NCI-H510A (cell line): ENCODE measurements around the gene REX1BD.

Experiments
- DNase-seq: peaks from one replicate; lab custom pipeline; 2025; lab: John Stamatoyannopoulos, UW

REX1BD gene

DNA sequence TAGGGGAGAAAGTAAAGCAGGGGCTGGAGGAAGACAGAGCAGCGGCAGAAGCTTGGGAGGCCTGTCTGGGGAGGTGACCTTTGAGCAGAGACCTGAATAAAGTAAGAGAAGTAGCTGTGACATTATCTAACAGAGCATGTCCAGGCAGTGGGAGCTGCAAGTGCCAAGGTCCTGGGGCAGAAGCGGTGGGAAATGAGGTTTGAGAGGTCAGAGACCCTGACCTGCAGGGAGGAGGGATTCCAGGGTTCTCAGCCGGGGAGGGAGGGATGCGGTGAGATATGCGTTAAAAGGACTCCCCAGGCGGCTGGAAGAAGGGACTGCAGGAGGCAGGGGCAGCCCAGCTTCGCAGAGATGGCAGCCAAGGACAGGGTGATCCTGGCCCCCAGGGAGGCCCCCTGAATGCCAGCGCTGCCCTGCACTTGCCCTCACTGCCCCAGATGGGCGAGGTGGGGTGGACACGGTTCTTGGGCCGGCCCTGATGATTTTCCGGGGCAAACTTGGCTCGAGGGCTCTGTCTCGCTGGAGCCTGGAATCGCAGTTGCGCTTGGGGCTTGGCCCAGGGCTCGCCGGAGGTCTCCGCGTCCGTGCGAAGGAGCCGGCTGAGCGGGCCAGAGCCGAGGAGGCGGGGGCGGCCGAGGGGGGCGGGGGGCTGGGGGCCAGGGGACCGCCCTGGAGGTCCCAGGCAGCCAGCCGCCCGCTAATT, 14.8 kb downstream of the REX1BD start:
- no peak for DNase-seq

DNA sequence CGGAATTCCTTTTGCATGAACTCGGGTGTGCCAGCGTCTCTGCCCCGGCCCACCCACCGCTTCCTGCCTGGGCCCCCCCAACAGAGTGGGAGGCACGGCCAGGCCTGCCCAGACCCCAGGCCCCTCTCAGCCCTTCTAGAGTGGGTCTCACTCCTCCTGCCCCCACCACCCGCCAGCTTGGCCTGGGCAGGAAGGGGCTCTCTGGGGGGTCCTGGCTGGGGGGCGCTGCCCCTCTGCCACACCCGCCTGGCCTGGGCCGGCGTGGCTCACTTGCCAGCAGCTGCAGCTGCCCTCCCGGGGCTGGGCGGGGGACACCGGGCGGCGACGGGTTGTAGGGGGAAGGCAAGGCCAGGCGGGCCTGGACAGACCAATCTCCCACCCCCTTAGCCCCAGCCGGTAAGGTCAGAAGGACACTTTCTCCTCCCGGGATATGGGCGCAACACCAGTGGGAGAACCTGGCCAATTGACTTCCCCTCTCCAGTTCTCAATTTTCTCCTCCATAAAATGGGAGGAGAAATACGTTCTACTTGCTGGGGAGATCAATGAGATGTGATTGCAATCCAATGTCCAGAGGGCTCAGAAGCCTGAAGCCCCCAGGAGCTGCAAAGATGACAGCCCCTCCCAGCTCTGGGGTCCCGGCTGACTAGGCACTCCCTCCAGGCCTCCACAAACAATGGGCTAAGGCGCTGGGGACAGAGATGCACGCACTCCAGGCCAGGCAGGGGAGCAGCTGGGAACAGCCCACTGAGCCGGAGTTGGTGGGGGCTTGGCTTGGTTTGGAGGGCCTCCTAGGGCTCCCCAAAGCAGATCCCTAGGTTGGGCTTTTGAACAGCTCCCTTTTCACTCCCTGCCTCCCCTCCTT, 15.6 kb downstream of the REX1BD start:
- no peak for DNase-seq

DNA sequence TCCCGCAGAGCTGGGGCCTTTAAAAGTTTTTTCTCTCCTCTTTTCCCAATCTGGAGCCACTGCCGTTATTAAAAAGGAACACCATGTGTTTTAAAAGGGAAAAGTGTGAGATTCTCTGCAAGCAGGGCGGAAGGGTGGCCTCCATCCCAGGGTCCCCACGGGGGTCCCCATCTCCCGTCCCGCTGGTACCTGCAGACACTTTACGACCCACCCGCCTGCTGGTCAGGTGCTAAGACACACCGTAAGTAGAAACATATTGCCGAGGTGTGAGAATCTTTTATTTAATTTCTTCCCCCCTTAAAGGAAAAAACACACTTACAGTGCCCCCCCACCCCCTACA, 16.2 kb downstream of the REX1BD start:
- DNase-seq = no peak

DNA sequence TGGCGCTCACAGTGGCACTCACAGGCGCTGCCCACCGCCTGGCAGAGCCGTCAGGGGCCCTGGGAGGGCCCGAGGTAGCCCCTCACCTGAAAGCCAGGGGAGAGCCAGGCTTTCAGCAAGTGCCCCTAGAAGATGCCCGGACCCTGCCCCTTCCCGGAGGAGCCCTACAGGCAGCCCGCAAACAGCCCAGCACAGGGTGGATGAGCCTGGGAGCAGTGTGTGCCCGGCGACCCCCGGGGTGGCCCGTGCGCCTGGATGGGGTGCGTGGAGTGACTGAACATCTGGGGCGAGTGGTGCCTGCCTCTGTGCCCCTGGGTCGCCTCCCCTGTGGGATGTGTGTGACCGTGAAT, 16.6 kb downstream of the REX1BD start:
- no peak for DNase-seq

DNA sequence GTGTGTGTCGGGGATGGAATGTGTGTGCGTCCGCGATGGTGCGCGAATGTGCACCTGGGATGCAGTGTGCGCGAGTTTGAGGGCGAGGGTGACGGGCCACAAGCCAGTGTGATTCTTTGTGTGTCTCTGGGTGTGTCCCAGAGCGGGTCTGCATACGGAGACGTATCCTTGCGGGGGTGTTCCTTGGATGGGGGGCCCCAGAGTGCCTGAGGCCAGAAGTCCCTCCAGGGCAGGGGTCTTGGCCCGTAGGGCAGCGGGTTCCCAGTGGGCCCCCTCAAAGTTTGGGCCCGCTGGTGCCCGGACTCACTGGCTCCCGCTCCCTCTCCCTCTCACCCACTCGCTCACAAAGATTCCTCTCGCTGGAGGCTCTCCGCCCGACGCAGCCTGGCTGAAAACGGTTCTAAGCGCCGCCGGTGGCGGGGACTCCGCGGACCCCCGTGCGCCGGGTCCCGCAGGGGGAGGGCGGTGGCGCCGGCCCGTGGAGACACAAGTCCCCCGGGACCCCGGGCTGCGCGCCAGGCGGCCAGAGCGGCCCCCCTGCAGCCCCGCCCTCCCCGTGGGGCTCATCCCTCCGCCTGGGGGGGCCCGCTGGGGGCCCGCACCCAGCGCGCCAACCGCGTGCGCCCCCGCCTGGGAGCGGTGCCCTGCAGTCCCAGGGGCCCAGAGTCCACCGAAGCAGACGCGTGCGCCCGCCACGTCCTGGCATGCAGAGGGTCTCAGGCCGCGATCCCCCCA, 17.1 kb downstream of the REX1BD start:
- no peak for DNase-seq

DNA sequence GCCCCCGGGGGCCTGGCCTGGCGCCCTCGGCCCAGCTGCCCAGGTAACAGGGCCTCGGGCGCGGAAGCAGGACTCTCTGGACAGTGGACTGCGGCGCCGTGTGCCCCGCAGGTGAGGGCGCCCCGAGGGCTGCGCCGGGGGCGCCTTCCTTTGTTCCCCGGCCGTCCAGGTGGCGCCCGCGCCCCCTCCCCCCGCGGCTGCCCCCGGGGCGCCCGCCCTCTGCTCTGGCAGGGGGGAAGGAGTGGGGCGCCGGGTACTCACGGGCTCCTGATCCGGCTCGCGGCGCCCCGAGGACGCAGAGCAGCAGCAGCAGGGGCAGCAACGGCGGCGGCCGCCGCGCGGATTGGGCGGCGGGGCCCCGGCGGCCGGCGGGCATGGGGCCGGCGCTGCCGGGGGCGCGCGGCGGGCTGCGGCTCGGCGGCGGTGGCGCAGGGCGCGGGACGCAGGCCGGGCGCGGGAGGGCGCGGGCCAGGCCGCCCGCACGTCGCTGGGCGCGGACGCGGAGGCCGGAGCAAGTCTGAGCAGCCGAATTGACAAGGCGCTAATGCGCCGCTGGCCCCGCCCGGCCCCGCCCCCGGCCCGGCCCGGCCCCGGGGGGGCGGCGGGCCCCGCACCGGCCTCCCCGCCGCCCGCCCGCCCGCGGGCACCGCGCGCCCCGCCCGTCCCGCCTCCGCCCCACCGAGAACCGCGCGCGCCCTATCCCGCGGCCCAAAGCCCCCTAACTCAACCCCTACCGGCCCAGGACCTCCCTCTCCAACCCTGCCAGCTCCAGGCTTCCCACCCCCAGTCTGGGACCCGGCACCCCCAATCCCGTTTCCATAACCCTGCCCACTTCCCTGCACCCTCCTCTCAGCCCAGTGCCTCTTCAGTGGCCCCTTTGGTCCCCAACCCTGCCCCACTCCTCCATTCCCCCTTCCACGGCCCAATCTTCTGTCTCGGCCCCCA, 18.0 kb downstream of the REX1BD start, which contains the start of gene CRLF1:
Gene CRLF1 (minus strand): TSS at position 519 of the 945 bp plus-strand sequence. CDS start 143 bp downstream, at position 376.
- no peak for DNase-seq

DNA sequence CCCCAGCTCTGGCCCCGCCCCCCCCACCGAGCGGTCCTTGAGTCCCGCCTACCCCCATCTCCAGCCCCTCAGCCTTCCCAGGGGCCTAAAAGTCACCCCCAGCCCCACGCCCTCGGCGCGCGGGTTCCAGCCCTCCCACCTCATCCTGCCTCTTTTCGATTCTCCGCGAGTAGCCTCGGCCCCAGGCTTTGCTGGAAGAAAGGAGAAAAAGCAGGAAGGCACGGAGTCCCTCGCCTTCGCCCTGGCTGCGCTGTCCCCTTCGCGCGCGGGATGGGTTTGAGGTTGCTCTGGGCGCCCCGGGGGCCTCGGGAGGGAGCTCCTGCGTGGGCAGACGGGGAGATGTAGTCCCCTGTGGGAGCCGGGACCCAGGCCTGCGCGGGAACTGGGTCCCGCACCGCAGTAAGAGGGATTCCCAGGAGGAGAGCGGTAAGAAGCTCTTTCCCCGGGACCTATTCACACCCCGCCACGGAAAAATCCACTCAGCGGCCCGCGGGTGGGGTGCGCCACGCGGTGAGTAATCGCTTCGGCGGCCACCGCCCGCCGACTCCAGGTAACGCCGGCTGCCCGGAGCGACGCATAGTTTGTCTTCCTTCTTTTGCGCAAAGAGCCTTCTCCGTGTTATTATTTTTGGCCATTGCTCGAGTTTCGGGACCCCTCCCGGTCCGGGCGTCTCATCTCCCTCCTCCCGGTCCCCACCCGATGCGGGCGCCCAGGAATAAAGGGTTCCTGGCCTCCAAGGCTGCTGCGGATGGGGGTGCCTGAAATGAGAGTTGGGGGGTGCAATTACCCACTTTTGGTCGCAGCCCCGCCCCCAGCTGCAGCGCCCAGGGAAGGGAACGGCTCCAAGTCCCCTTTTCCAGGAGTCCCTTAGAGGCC, 18.9 kb downstream of the REX1BD start:
- no peak for DNase-seq

DNA sequence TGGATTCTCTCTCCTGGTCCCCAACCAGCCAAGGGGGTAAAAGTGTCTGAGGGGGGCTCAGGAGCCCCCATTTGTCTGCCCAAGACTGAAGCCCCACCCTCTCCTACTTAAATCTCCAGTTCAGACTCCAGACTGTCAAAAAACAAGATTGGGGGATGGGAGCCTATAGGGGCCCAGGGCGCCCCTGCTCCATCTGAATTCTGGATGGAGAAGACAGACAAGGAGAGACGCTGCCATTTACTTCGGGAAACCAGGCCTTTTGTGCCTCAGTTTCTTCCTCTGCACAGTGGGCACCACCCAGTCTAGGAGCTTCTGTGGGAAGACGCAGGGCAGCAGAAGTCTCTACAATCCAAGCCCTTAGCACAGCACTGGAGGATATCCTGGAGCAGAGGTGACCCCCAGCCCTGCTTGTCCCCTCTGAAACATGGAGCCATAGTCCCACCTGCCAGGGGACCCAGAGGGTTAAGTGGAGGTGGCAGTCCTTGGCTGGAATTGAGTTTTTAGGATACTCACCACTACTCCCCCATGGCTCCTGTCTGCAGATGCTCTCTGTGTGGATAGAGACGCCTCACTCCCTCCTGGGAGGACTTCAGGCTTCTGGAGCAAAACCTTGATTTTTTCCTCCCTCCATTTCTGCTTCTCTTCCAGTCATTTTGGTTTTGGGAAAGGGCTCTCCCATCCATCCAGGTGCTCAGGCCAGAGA, 19.7 kb downstream of the REX1BD start:
- DNase-seq = no peak

DNA sequence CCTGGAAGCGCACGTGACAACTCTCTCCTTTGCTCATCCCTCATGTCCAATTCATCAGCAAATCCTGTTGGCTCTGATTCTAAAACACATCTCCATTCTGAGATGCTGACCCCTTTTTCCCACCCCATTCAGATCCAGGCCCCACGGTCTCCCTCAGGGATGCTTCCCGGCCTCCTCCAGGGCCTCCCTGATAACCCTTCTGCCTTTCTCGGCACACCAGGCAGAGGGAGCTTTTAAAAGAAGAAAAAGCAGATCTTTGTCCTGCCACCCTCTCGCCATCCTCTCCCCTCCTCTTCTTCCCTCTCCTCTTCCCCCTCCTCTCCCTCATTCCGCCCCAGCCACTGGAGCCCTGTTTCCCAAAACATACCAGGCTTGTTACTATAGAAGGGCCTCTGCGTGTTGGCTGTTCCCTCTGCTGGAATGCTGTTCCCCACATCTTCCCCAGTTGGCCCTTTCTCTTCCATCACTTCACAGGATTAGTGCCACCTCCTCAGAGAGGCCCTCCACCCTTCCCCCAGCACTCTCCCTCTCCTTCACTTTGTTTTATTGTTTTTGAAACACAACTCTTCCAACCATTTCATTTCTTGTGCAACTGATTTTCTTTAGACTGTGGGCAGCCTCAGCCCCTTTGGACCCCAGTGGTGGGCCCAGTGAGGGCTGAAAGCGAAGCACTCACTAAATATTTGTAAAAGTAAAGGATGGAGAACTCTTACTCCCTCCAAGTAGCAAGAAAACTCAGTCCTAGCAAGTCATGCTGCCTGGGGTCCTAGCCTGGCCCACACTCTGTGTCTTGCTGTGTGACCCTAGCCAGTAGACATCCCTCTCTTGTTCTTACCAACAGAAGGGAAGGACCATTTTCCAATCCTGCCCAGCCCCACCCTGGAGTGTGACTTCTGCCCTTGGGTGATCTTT, 20.5 kb downstream of the REX1BD start:
- DNase-seq = no peak

DNA sequence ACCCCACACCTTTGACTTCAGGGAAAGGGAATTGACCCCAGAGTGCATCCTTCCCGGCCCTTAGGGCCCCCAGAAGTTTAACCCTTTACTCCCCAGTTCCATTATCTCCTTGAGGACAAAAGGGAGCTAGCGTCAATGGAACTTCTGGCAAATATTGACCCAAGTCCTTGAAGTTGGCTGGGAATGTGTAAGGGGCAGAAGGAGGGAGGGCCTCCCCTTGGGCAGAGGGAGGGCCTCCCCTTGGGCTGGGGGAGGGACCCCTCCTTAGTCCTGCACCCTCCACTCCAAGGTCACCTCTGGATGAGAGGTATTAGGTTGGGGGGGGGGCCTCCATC, 21.1 kb downstream of the REX1BD start:
- no peak for DNase-seq

DNA sequence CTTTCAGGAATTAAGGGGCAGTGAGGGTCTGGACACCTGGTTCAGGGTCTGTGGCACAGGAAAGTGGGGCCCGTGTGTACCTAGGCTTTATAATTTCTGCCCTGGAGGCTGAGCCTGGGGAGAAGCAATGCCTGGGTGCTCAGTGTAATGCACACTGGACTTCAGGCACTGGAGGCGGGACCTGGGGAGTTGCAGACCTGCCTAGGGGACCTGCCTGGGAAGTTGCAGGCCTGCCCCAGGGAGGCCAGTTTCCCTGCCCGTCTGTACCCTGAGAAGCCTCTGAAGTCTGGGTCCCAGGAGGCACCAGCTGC, 21.6 kb downstream of the REX1BD start:
- DNase-seq = no peak

DNA sequence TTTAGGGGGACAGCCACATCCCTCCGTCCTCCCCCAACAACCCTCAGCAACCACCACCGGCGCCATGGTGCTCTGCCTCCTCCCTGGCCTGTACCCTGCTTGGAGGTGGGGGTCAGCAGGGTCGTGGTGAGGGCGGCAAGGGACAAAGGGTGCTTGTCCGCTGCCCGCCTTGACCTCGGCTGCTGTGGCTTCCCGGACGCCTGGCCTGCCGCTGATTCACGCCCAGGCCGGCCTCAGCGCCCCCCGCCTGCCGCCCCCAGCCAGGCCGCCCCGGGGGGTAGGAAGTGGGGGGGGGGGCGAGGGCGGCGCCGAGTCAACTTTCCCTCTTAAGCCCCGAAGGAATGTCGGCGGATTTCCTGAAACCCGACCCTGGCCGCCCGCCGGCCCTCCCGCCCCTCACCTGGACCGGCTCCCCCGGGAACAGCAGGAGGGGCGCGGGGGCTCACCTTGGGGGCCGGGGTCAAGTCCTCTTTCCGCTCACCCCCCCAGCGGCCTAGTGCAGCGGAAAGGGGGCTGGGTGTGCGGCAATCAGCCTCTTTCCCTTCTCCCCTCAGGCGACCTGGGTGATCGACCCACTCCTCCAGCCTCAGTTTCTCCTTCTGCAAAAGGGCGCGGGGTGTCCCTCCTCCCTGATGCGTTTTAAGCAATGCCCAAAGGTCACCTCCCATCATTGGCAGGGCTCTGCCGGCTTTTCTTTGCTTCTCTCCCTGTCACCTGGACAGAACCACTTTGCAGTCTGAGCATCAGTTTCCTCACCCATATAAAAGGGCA, 22.1 kb downstream of the REX1BD start:
- no peak for DNase-seq

DNA sequence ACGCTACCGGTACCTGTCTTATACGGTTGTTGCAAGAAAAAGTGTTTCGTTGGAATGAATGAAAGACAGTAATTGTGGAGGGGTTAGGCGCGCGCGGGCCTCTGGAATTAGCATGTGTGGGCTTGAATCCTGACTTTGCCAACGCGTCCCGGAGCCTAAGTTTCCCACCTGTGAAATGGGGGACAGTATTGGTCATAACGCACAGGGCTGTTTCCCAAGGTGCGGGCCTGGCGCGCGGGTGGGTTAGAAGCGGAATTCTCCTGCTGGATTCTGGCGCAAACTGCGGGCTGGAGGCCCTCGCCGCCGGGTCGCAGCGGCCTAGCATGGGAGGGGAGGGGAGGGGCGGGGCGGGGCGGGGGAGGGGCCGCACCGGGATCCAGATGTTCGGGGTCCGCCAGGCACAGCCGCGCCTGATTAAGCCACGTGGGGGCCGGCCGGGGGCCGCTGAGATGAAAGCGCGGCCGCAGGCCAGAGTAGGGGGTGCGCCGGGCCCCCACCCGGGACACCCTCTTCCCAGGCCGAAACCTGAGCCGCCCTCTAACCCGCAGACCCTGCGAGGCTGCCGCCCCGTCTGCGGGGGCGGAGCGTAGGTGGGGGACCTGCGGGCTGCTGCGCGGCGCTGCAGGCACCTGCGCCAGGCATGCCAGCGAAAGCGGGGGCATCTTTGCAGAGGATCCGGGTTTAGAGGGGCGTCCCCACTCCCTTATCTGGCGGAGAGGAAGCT, 22.9 kb downstream of the REX1BD start:
- DNase-seq = no peak

DNA sequence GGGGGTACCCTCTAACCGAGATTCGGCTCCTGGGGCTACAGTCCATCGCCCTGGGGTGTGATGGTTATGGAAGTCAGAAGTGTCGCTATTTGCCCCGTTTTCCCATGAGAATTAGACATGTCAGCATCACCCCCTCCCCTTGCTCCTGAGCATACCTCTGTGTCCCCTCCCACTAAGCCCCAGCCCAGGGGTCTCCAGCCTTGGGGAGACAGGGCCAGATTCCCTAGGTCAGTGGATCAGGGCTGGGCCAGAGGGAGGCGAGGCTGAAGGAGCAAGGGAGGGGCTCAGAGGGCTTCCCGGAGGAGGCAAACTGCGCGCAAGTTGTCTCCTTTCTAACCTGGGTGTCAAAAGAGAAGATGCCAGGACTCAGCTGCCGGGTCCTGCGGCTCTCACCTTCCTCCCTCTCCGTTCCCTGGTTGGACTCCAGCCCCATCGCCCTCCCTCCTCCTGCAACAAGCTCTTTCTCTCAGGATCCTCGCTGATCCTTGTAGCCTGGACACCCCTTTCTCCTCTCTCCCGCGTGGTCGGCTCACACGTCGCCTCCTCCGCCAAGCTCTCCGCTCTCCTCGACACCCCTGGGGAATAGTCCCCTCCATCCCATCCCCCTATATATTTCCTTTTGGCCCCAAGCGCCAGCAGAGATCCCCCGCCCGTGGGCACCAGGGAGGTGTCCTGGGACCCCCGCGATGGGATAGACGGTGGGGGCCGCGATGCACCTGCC, 23.6 kb downstream of the REX1BD start:
- no peak for DNase-seq

DNA sequence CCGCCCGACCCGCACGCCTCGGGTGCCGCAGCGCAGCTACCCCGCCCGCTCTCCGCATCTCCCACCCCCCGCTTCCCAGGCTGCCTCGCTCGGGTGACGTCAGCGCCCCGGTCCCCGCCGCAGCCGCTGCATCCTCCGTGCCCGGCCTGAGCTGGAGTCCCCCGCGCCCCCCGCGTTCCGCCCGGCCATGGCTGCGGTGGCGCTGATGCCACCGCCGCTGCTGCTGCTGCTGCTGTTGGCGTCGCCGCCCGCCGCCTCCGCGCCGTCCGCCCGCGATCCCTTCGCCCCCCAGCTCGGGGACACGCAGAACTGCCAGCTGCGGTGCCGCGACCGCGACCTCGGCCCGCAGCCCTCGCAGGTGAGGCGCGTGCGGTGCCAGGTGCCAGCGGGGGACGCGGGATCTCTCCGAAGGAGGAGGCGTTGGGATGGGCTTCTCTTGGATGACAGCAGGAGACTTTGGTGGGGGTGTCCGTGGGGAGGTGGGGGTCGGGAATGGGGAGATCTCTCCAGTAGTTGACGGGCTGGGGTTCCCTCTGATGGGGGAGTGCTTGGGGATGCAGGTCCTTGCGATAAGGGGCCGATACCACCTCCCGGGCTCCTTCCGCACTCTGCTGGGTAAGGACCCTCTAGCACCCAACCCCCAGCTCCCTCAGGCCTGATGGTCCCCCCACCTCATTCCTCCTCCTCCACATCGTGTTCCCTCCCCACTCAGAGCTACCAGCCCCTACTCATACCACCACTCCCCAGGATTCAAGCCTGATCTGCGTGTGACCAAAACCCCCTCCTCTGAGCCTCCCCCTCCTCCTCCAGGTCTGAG, 24.4 kb downstream of the REX1BD start, which contains the start of gene TMEM59L:
Gene TMEM59L (plus strand): TSS at position 99 of the 817 bp plus-strand sequence. CDS start 89 bp downstream, at position 188.
- DNase-seq = no peak

DNA sequence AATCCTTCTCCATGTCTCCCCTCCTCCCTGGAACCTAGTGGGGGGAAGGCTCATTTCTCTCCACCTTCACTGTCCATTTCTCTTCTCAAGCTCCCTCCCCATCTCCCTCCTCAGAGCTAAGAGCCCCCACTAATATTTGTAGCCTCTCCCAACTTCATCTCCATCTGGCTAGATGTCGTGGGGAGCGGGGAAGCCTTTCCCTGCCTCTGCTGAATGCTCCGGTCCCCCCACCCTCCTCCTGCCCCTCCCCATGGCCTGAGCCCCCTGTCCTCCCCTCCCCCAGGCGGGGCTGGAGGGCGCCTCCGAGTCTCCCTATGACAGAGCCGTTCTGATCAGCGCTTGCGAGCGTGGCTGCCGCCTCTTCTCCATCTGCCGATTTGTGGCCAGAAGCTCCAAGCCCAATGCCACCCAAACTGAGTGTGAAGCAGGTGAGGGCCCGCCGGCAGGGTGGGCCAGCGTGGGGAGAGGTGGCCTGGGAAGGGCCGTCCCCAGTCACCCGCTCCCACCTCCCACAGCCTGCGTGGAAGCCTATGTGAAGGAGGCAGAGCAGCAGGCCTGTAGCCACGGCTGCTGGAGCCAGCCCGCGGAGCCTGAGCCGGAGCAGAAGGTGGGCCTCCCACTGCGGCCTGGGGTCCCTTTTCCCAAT, 25.1 kb downstream of the REX1BD start:
- no peak for DNase-seq
